Measurements from ENCODE around the gene TENM4.

Gene TENM4

GRCh38 chr11:78708388-78708787 lies 732.4 kb downstream of the TENM4 start:
- DNase-seq = no peak

GRCh38 chr11:78706551-78706950 lies 734.3 kb downstream of the TENM4 start:
- DNase-seq = no peak

GRCh38 chr11:78704811-78705210 lies 736.0 kb downstream of the TENM4 start:
- DNase-seq = no peak

DNA sequence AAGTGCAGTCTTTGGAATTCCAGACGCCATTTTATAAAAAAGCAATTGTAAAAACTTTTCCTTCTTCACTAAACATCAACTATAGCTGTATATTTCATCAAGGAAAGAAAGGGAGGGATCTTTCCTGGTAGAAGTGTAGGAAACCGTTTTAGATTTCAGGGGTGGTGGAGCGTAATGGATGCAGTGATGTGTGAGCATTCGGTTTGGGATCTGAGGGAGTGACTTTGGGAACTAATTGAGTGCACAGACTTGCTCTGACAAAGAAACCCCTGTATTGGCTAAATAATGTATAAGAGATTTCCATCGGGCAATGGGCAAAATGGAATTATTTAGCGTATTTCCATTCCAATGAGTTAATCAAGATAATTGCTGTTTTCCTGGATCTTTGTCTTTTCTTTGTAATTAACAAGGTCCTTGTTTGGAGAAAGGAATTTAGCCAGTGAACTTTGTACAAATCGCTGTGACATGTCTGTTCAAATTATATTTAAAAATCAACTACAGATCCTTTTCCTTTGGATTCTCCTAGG lies 741.2 kb downstream of the TENM4 start:
- no peak for DNase-seq

- DNase-seq = no peak
Observed at GRCh38 chr11:78698612-78699011, 742.2 kb downstream of the TENM4 start.

DNA sequence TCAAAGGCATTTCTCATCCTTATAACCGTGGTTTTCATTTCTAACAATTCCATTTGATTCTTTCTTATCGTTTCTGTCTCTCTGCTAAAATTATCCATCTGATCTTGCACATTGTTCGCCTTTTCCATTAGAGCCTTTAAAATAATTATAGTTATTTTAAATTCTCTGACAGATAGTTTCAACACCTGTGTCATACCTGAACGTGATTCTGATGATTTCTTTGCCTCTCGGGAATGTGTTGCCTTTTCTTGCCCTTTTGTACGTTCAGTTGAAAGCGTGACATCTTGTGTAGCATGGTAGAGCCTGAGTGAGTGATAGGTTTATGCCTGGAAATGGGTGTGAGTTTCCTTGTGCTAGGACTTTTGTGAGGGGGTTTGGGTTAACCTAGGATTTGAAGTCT lies 744.7 kb downstream of the TENM4 start:
- DNase-seq = no peak

- DNase-seq = no peak
Observed at GRCh38 chr11:78694152-78694551, 746.7 kb downstream of the TENM4 start.

DNA sequence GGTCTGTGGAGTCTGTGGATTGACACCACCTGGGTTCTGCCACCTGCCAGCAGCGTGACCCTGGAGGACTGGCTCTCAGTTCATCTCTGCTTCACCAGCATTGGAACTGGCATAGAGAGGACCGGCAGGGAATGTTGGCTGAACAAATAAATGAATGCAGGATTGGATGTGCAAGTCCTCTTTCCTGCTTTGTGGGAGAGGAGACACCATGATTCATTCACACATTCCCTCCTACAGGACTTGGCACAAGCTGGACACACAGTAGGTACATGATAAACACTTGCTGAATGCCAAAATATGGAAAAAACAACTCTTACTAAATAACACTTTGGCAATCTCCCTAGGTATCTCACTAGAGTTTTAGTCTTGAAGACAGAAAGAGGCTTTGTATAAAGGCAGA lies 749.6 kb downstream of the TENM4 start:
- DNase-seq = no peak

DNA sequence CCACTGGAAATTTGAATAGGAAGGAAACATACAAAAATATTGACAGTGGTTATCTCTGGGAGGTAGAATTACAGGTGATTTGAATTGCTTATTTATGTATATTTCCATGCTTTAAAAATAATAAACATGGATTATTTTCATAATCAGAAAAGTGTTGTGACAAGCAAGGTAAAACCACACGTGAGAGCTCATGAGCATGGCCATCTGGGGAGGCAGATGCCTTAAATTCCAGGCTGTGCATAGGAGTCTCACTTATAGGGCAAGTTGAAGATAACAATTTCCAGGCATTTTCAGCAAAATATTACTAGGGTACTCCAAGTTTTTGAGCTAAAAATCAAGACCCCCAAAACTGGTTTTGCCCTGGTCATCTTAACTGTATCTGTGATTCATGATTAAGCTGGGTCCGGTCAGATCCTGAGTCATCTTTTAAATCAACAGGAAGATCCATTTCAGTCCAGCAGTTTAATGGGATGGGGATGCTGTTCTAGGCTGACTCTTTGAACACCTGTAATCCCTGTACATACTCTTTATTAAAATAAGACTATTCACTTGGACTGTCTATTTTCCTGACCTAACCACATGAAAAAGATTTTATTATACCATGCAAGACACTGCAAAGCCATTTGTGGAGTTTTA lies 750.4 kb downstream of the TENM4 start:
- no peak for DNase-seq

GRCh38 chr11:78689585-78690153 lies 751.2 kb downstream of the TENM4 start:
- no peak for DNase-seq

- DNase-seq = no peak
Observed at GRCh38 chr11:78689101-78689500, 751.7 kb downstream of the TENM4 start.

GRCh38 chr11:78688460-78688859 lies 752.4 kb downstream of the TENM4 start:
- DNase-seq = no peak

DNA sequence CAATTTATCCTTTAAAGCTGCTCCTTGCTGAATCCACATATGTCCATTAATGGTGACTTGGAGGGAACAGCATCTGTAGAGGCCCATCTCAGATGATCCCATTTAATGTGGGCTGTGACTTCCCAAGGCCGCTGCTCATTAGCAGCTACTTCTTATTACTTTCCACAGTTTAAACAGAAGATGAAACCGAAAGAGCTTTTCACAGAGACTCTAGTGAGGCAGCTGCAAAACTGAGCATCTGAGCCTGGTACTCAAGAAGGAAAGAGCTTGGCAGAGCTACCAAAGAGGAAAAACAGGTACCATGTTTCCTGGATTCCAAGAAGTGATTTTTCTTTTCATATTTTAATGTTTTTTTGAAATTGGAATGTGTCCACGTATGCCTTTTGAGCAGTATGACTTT lies 755.7 kb downstream of the TENM4 start:
- no peak for DNase-seq

GRCh38 chr11:78684377-78684776 lies 756.5 kb downstream of the TENM4 start:
- DNase-seq = no peak

- no peak for DNase-seq
Observed at GRCh38 chr11:78683774-78684173, 757.1 kb downstream of the TENM4 start.

DNA sequence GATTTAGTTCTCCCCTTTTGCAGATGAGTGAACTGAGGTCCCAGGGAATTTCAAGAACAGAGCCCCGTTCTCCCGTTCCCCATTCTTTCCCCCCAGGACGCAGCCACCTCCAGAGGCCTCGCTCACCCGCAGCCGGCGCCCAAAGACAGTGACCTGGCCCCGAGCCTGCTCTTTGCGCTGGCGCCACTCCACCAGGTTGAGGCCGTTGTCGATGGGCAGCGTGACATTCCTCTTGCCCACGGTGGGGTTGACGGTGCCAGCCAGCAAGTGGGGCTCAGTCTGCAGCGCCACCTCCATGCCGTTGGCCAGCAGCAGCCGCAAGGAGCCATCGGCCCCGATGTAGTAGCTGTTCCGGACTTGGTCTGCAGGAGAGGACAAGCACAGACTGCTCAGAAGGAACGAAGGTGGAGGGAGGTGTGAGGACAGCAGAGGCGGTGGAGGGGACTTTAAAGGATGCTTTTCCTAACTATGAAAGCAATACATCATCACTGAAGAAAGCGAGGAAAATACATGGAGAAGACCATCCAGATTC lies 764.7 kb downstream of the TENM4 start:
- no peak for DNase-seq

GRCh38 chr11:78672850-78673620 lies 767.8 kb downstream of the TENM4 start:
- no peak for DNase-seq

GRCh38 chr11:78669249-78669648 lies 771.6 kb downstream of the TENM4 start:
- DNase-seq = no peak

DNA sequence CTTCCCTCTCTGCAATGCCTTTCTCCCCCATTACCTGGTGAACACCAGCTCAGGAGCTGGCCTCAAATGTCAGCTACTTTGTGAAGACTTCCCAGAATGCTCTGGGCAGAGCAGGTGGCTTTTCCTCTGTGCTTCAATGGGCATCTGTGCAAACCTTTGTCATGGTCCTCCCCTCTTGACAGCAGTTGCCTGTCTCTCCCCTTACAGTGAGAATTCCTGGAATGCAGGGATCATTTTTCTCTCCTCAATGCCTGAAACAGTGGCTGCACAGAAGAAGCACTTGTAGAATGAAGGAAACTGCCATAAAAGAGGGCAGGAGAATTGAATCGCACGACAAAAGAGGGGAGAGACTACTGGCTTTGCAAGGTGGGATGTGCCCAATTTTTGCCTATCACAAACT lies 773.4 kb downstream of the TENM4 start:
- DNase-seq = no peak

DNA sequence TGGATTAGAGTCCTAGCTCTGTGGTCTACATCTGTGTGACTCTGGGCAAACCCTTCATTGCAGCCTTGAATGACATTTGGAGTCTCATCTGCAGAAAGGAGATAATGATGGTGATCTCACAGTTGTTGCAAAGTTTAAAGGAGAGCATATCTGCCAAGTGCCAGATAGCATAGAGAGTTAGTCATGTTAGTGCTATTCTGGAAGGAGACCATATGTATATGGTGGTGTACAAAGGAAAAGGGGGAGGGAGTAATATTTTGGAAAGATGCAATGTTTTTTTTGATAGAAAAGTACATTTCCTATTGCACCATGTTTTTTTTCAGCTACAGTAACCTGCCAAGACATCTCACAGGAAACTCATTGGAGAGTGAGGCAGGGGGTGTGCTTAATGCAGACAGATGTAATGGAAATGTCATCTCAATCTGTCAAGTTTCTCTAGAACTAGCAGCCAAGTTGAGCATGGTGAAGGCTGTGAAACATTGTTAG lies 774.1 kb downstream of the TENM4 start:
- DNase-seq = no peak

DNA sequence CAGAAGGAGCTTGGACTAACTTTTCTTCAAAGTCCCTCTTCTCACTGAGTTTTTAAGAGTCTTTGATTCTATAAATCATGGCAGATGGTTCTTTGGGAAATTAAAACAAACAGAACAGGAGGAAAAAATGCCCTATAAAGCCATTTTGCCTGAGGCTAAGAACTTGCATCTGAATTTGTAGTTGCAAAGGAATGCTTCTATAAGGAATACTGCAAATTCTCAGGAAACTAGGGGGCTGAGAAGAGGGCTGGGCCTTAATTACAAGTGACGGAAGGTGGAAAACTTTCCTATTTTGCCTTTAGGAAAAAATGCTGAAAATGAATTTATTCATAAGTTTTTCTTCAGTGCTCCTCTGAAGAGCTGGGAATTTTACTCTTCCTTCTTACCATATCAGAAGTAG lies 776.2 kb downstream of the TENM4 start:
- no peak for DNase-seq

DNA sequence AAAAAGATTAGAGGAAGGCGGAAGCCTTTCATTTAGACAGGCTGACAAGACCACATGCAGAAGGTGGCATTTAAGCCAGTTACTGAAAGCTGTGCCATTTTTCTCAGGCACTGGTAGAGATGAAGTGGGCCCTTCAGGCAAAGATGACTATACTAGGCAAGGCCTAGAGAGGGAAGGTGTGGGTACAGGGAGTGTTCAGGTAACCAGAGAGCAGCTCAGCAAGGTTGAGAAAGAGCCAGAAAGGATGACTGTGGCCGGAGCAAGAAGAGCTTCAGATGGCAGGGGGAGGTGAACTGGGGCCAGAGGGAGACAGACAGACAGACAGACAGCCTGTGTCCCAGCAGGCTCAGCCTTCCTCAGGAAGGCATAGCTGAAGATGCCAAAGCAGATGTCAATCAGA lies 778.0 kb downstream of the TENM4 start:
- DNase-seq = no peak

GRCh38 chr11:78660471-78660870 lies 780.4 kb downstream of the TENM4 start:
- no peak for DNase-seq
